ENCODE data around the gene SLC35B4.

DNA sequence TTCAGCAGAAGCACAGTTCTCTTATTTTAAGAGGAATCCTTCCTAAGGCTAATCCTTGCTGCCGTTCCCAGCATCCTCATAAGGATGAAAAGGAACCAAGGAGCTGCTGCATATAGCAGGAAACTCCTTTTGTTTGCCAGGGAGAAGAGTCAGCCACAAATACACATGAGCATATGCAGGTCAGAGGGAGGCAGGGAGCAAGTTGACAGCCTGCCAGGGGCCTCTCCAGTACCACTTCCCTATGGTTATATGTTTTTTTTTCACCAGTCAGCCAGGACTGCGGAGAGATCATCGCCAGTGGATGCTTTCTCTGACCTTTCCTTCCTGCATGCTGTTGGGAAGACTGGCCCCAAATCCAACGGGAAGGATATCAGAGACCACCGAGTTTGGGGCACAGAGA lies 39.8 kb downstream of the SLC35B4 start:
- TF ChIP-seq, protein P1, sequence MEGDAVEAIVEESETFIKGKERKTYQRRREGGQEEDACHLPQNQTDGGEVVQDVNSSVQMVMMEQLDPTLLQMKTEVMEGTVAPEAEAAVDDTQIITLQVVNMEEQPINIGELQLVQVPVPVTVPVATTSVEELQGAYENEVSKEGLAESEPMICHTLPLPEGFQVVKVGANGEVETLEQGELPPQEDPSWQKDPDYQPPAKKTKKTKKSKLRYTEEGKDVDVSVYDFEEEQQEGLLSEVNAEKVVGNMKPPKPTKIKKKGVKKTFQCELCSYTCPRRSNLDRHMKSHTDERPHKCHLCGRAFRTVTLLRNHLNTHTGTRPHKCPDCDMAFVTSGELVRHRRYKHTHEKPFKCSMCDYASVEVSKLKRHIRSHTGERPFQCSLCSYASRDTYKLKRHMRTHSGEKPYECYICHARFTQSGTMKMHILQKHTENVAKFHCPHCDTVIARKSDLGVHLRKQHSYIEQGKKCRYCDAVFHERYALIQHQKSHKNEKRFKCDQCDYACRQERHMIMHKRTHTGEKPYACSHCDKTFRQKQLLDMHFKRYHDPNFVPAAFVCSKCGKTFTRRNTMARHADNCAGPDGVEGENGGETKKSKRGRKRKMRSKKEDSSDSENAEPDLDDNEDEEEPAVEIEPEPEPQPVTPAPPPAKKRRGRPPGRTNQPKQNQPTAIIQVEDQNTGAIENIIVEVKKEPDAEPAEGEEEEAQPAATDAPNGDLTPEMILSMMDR (IDR thresholded peaks at IDR 0.05): no peak
- no peak for TF ChIP-seq POLR2A (IDR thresholded peaks at IDR 0.05)

Measured in uterus (tissue), 2 donors.